ENCODE measurements around the gene ATP6V1D. TPM values are rescaled to one million over a fixed set of nuclear protein-coding genes. Genes with fewer than 3 reads are reported as not detected.

The ATP6V1D gene
- total and polyA plus RNA-seq, 9 of the 15 experiments (the other 6 are each of a cell fraction or from before 2014, with no cell fraction given): 35.5 to 91.0 (median 50.0) TPM

DNA sequence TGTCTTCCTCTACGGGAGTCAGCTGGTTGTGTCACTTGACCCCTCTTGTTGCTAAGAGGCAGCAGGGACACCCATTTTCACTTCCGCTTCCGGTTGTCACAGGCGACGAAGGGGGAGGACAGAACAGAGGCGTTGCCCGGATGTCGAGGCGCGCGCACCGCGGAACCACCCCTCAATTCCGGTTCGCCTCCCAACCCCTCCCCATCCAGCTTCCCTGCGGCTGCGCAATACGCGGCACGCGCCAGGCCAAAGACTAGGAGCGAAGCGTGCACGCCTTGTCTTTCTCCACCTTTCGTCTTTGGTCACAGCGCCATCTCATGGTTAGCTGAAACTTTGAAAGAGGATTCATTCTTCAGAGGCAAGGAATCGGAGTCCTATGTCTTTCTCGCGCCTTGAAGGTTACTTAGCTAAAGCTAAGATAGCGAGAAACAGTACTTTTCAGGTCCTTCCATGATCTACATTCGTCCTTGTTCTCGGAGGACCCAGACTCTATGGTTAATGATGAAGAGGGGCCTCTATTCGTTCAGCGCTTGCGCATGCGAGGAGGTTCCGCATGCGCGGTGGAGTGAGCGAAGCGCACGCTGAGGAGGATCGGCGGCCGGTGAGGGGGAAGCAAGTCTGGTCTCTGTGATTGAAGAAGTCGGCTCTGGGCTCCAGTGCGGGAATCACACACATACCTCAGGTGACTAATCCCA lies at the start of gene ATP6V1D, which contains the start of gene EIF2S1 (continued):
- TF ChIP-seq, protein P1, sequence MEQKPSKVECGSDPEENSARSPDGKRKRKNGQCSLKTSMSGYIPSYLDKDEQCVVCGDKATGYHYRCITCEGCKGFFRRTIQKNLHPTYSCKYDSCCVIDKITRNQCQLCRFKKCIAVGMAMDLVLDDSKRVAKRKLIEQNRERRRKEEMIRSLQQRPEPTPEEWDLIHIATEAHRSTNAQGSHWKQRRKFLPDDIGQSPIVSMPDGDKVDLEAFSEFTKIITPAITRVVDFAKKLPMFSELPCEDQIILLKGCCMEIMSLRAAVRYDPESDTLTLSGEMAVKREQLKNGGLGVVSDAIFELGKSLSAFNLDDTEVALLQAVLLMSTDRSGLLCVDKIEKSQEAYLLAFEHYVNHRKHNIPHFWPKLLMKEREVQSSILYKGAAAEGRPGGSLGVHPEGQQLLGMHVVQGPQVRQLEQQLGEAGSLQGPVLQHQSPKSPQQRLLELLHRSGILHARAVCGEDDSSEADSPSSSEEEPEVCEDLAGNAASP (IDR thresholded peaks at IDR 0.05): no peak
- TF ChIP-seq ARID1B (IDR thresholded peaks at IDR 0.05) (0 out of 2 replicates have a peak, but pooled peaks have one; percentile 23), ZNF830 (CRISPR knock-in tag; IDR thresholded peaks at IDR 0.05) (no peak), ZBTB2 (IDR thresholded peaks at IDR 0.05) (peak; percentile 90), C11orf30 (IDR thresholded peaks at IDR 0.05; ENCODE audit: low read depth) (peak; percentile 94), MAFG (tag; conservative IDR thresholded peaks at IDR 0.05) (no peak), YY1 (IDR thresholded peaks at IDR 0.05; ENCODE audit: borderline replicate concordance in 1 of 3, control insufficient read depth in 1 of 3, extremely low read depth in 1 of 3, insufficient read depth in 3 of 3, insufficient read length in 1 of 3, insufficient replicate concordance in 2 of 3, low read depth in 1 of 3, low read length in 2 of 3) (peak in 2 of 3 experiments; percentile 14 to 39), PRPF4 (IDR thresholded peaks at IDR 0.05; ENCODE audit: insufficient read depth, low read depth, low read length, poor library complexity, severe bottlenecking) (no peak), NFIX (CRISPR knock-in tag; IDR thresholded peaks at IDR 0.05; ENCODE audit: low read depth) (no peak), KLF13 (tag; IDR thresholded peaks at IDR 0.05; ENCODE audit: borderline replicate concordance, low read depth) (peak; percentile 42; the same call in 1 of the 2 replicates), IRF2 (CRISPR knock-in tag; IDR thresholded peaks at IDR 0.05) (no peak), TOE1 (IDR thresholded peaks at IDR 0.05; ENCODE audit: borderline replicate concordance) (peak; percentile 39; the same call in 1 of the 2 replicates), TOE1 (CRISPR knock-in tag; IDR thresholded peaks at IDR 0.05; ENCODE audit: borderline replicate concordance, low read depth) (no peak), JUND (IDR thresholded peaks at IDR 0.05; ENCODE audit: borderline replicate concordance, low read depth, low read length) (peak; percentile 63; the same call in 1 of the 2 replicates), JUND (tag; IDR thresholded peaks at IDR 0.05; ENCODE audit: borderline replicate concordance, low read depth, low read length) (no peak; the same call in 2 of the 3 replicates), ZNF24 (IDR thresholded peaks at IDR 0.05) (no peak), ESRRA (IDR thresholded peaks at IDR 0.05; ENCODE audit: borderline replicate concordance, low read depth) (peak; percentile 68)
- TF ChIP-seq, protein P2, sequence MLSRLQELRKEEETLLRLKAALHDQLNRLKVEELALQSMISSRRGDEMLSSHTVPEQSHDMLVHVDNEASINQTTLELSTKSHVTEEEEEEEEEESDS (CRISPR knock-in tag; IDR thresholded peaks at IDR 0.05): no peak
- TF ChIP-seq, protein P3, sequence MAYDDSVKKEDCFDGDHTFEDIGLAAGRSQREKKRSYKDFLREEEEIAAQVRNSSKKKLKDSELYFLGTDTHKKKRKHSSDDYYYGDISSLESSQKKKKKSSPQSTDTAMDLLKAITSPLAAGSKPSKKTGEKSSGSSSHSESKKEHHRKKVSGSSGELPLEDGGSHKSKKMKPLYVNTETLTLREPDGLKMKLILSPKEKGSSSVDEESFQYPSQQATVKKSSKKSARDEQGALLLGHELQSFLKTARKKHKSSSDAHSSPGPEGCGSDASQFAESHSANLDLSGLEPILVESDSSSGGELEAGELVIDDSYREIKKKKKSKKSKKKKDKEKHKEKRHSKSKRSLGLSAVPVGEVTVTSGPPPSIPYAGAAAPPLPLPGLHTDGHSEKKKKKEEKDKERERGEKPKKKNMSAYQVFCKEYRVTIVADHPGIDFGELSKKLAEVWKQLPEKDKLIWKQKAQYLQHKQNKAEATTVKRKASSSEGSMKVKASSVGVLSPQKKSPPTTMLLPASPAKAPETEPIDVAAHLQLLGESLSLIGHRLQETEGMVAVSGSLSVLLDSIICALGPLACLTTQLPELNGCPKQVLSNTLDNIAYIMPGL (CRISPR knock-in tag; IDR thresholded peaks at IDR 0.05): 0 out of 2 replicates have a peak, but pooled peaks have one; percentile 65
- TF ChIP-seq, protein P4, sequence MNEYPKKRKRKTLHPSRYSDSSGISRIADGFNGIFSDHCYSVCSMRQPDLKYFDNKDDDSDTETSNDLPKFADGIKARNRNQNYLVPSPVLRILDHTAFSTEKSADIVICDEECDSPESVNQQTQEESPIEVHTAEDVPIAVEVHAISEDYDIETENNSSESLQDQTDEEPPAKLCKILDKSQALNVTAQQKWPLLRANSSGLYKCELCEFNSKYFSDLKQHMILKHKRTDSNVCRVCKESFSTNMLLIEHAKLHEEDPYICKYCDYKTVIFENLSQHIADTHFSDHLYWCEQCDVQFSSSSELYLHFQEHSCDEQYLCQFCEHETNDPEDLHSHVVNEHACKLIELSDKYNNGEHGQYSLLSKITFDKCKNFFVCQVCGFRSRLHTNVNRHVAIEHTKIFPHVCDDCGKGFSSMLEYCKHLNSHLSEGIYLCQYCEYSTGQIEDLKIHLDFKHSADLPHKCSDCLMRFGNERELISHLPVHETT (CRISPR knock-in tag; conservative IDR thresholded peaks at IDR 0.05 in 1 of 2, IDR thresholded peaks at IDR 0.05 in 1 of 2): peak in 1 of 2 experiments; percentile 69; a peak in 1 of 4 replicates

Measured in K562 (cell line).